ENCODE measurements around the gene SLC23A1. TPM values are rescaled to one million over a fixed set of nuclear protein-coding genes. Genes with fewer than 3 reads are reported as not detected.

Gene SLC23A1
- total and polyA plus RNA-seq, 2 of the 13 experiments (the other 11 are each of a cell fraction or from before 2014, with no cell fraction given), result 6.0 to 6.6 TPM

GRCh38 chr5:139406963-139407362 is 23.9 kb upstream of the SLC23A1 start (continued):
- no peak for TF ChIP-seq ZNF510 (CRISPR knock-in tag; IDR thresholded peaks at IDR 0.05; ENCODE audit: low read depth)
- TF ChIP-seq KAT8 (CRISPR knock-in tag; IDR thresholded peaks at IDR 0.05), result peak; percentile 56; the same call in 1 of the 2 replicates
- TF ChIP-seq RAD51 (IDR thresholded peaks at IDR 0.05; ENCODE audit: borderline replicate concordance), result peak; percentile 38; the same call in 1 of the 2 replicates
- peak; percentile 48; the same call in 1 of the 2 replicates for TF ChIP-seq ZMYM4 (CRISPR knock-in tag; IDR thresholded peaks at IDR 0.05)
- TF ChIP-seq RFX1 (IDR thresholded peaks at IDR 0.05), result no peak
- no peak for TF ChIP-seq ELF1 (CRISPR knock-in tag; IDR thresholded peaks at IDR 0.05)
- TF ChIP-seq ZNF644 (CRISPR knock-in tag; IDR thresholded peaks at IDR 0.05; ENCODE audit: low read depth), result peak; percentile 73
- TF ChIP-seq TFAP4 (IDR thresholded peaks at IDR 0.05; ENCODE audit: borderline replicate concordance, low read depth), result peak; percentile 86; the same call in 1 of the 2 replicates
- peak; percentile 66 for TF ChIP-seq HNF4A (CRISPR knock-in tag; IDR thresholded peaks at IDR 0.05)
- peak; percentile 64; the same call in 1 of the 2 replicates for TF ChIP-seq POGZ (CRISPR knock-in tag; IDR thresholded peaks at IDR 0.05)
- TF ChIP-seq ZNF18 (CRISPR knock-in tag; IDR thresholded peaks at IDR 0.05; ENCODE audit: insufficient replicate concordance), result peak; percentile 92
- no peak for TF ChIP-seq ZNF746 (CRISPR knock-in tag; IDR thresholded peaks at IDR 0.05)

GRCh38 chr5:139404484-139404840 is 21.4 kb upstream of the SLC23A1 start:
- ChIA-PET CTCF (ENCODE audit: low intra/inter-chr PET ratio, low total read pairs) (no interaction called here), POLR2A (interaction anchor here (1.0 to 1.4 kb wide), 5 partner anchors 13 to 98 kb away, joined by 3 to 8 read pairs (median 5); partner anchors contain the start of genes DNAJC18 and SLC23A1)
- 25% methylated on average over 5 of the region's 5 CpGs for WGBS (ENCODE audit: low lambda C conversion rate)
- Histone ChIP-seq H3K79me2 (ENCODE audit: insufficient read depth, low read length) (peaks cover 2% of the 10 kb centered on the region), H4K20me1 (ENCODE audit: insufficient read depth, low read length) (no peaks in the 10 kb centered on the region; the same call in 1 of the 2 replicates), H3K27ac (ENCODE audit: extremely low read length, insufficient read depth, low read length) (peak overlapping the region; percentile 78), H3K9ac (ENCODE audit: insufficient read depth, low read depth, low read length) (peak overlapping the region; percentile 76), H3K4me2 (ENCODE audit: low read depth, low read length) (peak overlapping the region; percentile 99), H3K4me1 (ENCODE audit: insufficient read depth, low read length) (peaks cover 52% of the 10 kb centered on the region), H3K27me3 (ENCODE audit: control insufficient read depth in 1 of 2, insufficient read depth in 2 of 2, low read length in 2 of 2) (no peaks in the 10 kb centered on the region), H2AFZ (ENCODE audit: low read length) (peak overlapping the region; percentile 34), H3K9me3 (ENCODE audit: low read length) (no peaks in the 10 kb centered on the region), H3K36me3 (replicated peaks in 1 of 2; ENCODE audit: control insufficient read depth in 1 of 2, insufficient read depth in 2 of 2, low read length in 2 of 2) (no peaks in the 10 kb centered on the region; a peak in 2 of 5 replicates), H3K4me3 (replicated peaks in 1 of 3; ENCODE audit: insufficient read depth in 1 of 3, low read depth in 2 of 3, low read length in 3 of 3) (peak overlapping the region; percentile 59 to 77 (median 60))
- BruUV-seq (replicated peaks), result no TSS peak
- intact Hi-C loops (cut with micrococcal nuclease; ENCODE audit: unreplicated experiment), result no loop called here
- peak; percentile 6 for ATAC-seq
- no peak for DNase-seq (ENCODE audit: low spot score)
- in situ Hi-C loops (cut with HindIII; ENCODE audit: extremely low pct_ligation_motif_present, low pct_unique_long_range_greater_than_20kb), result no loop called here
- FAIRE-seq, result no peak
- TF ChIP-seq UBTF (CRISPR knock-in tag; IDR thresholded peaks at IDR 0.05) (peak; percentile 17; the same call in 1 of the 2 replicates), ZEB1 (IDR thresholded peaks at IDR 0.05; ENCODE audit: insufficient replicate concordance, low read depth) (no peak), TBX2 (CRISPR knock-in tag; IDR thresholded peaks at IDR 0.05; ENCODE audit: borderline replicate concordance) (0 out of 2 replicates have a peak, but pooled peaks have one; percentile 7), RNF219 (CRISPR knock-in tag; IDR thresholded peaks at IDR 0.05) (0 out of 2 replicates have a peak, but pooled peaks have one; percentile 11), ZNF589 (CRISPR knock-in tag; conservative IDR thresholded peaks at IDR 0.05) (0 out of 2 replicates have a peak, but pooled peaks have one; percentile 22)

Data from HepG2 (cell line).